WTC11 (cell line): ENCODE measurements around the gene UBL4A.

Source experiments
- CTCF ChIP-seq: fragments of 200-600 bp; IDR thresholded peaks from 2 replicates; pipeline ENCODE4 v1.8.0; 2022; ENCODE audit warnings: antibody characterized with exemption
- IRF2 ChIP-seq: sonication (generic); formaldehyde crosslinking; IDR thresholded peaks from 2 replicates; pipeline ENCODE4 v1.8.0; 2022; ENCODE audit warnings: low read depth, missing genetic modification reagents, borderline replicate concordance
- TP53 ChIP-seq: sonication (generic); formaldehyde crosslinking; IDR thresholded peaks from 2 replicates; pipeline ENCODE4 v1.8.1; 2023; ENCODE audit warnings: mild to moderate bottlenecking, missing genetic modification reagents

GRCh38 chrX:154531626-154532025, 45.2 kb upstream of the UBL4A start:
- no peak for TF ChIP-seq IRF2 (CRISPR knock-in tag)
- no peak for TF ChIP-seq TP53
- no peak for TF ChIP-seq CTCF
